ENCODE results near the gene TAF11.
"Not testable (repeated sequence)": the region's sequence is repeated elsewhere in the genome, so short reads cannot be mapped to it uniquely, and the experiment has no call there.

The TAF11 gene

DNA sequence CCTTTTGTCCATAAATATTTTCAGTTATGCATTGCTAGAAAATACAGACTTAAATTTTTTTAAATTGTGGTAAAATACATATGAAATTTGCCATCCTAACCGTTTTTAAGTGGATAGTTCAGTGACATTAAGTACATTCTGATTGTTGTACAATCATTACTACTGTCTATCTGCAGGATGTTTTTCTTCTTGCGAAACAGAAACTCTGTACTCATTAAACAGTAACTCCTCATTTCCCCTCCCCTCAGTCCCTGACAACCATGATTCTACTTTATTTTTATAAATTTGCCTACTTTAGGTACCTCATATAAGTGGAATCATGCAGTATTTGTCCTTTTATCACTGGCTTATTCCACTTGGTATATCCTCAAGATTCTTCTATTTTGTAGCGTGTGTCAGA, 21.3 kb downstream of the TAF11 start:
- DNase-seq (ENCODE audit: low read depth, low spot score), result no peak

DNA sequence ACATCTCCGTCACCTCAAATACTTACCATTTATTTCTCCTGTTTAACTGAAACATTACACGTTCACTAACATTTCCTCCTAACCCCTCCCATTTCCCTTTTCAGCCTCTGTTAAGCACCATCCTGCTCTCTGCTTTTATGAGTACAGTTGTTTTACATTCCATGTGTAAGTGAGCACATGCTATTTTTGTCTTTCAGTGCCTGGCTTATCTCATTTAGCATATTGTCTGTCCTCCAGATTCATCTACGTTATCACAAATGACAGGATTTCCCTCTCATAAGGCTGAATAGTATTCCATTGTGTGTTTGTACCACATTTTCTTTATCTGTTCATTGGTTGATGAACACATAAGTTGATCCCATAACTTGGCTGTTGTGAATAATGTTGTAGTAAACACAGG, 22.7 kb downstream of the TAF11 start:
- no peak for DNase-seq (ENCODE audit: low read depth, low spot score)

- DNase-seq (ENCODE audit: low read depth, low spot score), result no peak
Observed at GRCh38 chr6:34864007-34864406, 23.8 kb downstream of the TAF11 start.

- no peak for DNase-seq (ENCODE audit: low read depth, low spot score)
Observed at GRCh38 chr6:34860776-34861175, 27.1 kb downstream of the TAF11 start.

DNA sequence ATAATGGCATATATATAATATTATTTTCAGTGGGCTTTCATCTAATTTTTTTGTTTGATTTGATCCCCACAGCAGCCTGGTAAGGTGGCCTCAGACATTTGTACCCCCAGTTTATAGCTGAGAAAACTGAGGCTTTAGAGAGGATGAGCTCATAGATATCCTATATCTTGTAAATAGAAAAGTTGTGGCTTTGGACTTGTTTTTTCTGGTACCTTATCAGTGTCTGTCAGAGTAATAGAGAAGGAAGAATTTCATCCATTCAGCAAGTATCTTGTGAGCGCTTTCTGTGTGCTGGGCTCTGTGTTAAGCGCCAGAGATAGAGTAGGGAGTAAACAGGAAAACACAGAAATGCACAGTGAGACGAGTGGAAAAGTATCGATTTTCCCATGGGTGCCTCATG, 27.9 kb downstream of the TAF11 start:
- no peak for DNase-seq (ENCODE audit: low read depth, low spot score)

GRCh38 chr6:34858681-34859080, 29.2 kb downstream of the TAF11 start:
- no peak for DNase-seq (ENCODE audit: low read depth, low spot score)

DNA sequence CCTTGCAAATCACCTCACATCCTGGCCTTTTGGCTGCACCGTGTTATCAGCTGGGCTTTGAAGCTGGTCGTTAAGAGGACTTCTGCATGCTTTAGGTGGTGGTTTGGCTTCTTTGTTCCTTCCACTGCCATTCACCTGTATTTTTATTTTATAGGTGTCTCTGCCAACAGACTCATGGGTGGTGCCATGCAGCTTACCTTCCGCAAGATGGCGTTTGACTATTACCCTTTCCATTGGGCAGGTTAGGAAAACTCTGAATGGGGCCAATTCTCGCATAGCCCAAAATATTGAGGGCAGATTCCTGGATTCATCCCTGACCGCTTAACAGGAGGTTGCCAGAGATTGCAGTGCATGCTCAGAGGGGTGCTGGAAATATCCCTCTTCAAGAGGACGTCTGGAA, 32.4 kb downstream of the TAF11 start:
- DNase-seq (ENCODE audit: low read depth, low spot score), result no peak

GRCh38 chr6:34852406-34853085, 35.3 kb downstream of the TAF11 start:
- no peak for DNase-seq (ENCODE audit: low read depth, low spot score)

DNA sequence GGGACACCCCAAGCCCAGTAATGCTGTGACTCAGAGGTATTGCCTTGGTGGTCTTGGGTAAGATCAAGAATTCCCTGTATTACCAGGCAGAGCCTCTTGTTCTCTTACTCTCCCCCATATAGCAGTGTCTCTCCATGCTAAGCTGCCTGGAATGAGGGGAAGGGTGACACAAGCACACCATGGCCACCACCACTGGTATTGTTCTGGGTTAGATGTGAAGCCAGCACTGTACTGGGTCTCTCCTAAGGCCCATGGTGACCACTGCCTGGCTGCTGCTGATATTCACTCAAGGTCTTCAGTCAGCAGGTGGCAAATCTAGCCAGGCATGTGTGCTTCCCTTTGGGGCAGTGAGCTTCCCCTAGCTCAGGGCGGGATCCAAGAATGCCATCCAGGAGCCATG, 36.5 kb downstream of the TAF11 start:
- no peak for DNase-seq (ENCODE audit: low read depth, low spot score)

DNA sequence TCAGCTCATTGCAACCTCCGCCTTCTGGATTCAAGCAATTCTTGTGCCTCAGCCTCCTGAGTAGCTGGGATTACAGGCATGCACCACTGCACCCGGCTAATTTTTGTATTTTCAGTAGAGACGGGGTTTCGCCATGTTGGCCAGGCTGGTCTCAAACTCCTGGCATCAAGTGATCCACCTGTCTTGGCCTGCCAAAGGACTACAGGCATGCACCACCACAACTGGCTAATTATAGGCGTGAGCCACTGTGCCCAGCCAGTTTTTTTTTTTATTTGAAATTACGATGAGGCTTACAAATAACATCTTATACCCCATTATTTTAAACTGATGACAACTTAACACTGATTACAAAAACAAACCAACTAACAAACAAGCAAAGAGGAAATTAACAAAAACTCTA, 38.8 kb downstream of the TAF11 start:
- DNase-seq (ENCODE audit: low read depth, low spot score), result not testable (repeated sequence)

DNA sequence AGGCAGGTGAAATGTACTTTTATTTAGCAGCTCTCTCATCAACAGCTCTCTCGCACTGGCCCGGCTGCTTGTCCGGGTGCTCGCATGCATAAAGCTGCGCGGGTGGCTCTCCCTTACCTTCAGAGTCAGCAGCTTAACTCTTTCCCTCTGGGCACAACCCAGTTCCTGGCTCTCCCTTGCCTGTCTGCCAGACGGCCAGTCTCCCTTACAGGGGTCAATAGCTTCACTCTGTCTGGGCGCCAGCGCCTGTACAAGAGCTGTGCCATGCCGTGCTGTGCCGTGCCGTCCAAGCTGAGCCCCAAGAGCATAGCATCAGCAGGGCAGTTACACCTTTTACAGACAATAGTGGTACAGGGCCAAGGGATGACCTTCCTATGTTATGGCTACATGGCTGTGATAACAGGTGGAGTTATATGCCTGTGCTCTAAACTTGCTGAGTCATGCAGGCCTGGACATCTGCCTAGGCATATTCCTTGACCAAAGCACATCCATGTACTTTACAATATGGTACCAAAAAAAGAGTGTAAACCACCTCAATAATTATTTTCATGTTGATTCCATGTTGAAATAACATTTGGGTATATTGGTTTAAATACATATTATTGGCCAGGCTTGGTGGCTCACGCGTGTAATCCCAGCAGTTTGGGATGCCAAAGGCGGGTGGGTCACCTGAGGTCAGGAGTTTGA, 48.0 kb downstream of the TAF11 start:
- DNase-seq (ENCODE audit: low read depth, low spot score), result no peak

GRCh38 chr6:34837528-34837927, 50.3 kb downstream of the TAF11 start:
- no peak for DNase-seq (ENCODE audit: low read depth, low spot score)

DNA sequence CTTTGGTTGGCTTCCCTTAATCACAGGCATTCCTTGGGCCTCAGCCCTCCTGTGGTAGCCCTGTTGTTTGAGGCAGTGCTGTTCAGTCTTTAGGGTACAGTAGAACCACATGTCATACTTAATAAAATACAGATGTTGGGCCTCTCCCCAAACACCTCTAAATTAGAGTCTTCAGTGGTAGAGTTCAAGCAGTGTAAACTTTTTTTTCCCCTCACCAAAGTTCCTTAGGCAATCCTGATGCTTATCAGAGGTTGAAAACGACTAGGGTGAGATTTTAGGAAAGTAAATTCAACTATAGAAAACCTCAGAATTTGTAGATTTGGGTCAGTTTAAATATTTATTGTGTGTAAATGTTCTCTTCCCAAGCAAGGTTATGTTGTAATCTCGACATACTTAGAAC, 51.4 kb downstream of the TAF11 start:
- DNase-seq (ENCODE audit: low read depth, low spot score), result no peak

- no peak for DNase-seq (ENCODE audit: low read depth, low spot score)
Observed at GRCh38 chr6:34836008-34836407, 51.8 kb downstream of the TAF11 start.

DNA sequence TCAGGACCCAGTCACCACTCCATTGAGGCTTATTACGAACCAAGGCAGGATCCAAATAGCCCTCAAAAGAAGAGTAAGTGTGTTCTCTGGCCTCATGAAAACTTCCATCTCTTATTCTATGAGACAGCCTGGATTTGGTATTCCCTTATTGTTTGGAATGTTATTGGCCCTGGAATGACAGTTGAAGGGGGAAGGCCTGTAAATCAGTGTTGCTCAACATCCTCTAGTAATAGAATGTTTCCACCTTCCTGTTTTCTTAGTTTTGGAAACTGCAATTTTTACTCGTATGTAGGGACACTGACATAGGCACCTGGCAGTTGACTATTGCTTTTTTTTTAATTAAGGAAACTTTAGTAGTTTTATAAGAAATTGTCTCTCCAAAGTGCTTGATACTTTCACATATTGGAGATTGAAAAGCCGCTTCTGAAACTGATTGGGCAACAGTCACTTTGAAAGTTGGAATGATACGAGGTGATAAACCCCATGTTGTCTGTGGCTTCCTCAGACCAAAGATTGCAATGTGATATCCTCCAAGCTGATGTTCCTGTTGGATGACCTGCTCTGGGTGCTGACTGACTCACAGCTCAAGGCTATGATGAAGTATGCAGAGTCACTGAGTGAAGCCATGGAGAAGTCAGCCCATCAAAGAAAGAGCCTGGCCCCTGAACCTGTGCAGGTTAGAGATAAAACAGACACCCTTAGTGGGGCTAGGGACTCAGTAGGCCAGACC, 52.9 kb downstream of the TAF11 start:
- no peak for DNase-seq (ENCODE audit: low read depth, low spot score)

- DNase-seq (ENCODE audit: low read depth, low spot score), result no peak
Observed at GRCh38 chr6:34832942-34833341, 54.9 kb downstream of the TAF11 start.

GRCh38 chr6:34829137-34829536, 58.7 kb downstream of the TAF11 start:
- DNase-seq (ENCODE audit: low read depth, low spot score), result no peak

All from brain pericyte (primary cell).